NCI-H524 (cell line): ENCODE results near the gene STRA6.
A peak's percentile ranks its signal among the peaks of the same experiment; 100 is the strongest.

Source experiments
- DNase-seq, 2 experiments: peaks; one replicate each; lab custom pipeline; 2025; lab: John Stamatoyannopoulos, UW

STRA6 gene, protein sequence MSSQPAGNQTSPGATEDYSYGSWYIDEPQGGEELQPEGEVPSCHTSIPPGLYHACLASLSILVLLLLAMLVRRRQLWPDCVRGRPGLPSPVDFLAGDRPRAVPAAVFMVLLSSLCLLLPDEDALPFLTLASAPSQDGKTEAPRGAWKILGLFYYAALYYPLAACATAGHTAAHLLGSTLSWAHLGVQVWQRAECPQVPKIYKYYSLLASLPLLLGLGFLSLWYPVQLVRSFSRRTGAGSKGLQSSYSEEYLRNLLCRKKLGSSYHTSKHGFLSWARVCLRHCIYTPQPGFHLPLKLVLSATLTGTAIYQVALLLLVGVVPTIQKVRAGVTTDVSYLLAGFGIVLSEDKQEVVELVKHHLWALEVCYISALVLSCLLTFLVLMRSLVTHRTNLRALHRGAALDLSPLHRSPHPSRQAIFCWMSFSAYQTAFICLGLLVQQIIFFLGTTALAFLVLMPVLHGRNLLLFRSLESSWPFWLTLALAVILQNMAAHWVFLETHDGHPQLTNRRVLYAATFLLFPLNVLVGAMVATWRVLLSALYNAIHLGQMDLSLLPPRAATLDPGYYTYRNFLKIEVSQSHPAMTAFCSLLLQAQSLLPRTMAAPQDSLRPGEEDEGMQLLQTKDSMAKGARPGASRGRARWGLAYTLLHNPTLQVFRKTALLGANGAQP

DNA sequence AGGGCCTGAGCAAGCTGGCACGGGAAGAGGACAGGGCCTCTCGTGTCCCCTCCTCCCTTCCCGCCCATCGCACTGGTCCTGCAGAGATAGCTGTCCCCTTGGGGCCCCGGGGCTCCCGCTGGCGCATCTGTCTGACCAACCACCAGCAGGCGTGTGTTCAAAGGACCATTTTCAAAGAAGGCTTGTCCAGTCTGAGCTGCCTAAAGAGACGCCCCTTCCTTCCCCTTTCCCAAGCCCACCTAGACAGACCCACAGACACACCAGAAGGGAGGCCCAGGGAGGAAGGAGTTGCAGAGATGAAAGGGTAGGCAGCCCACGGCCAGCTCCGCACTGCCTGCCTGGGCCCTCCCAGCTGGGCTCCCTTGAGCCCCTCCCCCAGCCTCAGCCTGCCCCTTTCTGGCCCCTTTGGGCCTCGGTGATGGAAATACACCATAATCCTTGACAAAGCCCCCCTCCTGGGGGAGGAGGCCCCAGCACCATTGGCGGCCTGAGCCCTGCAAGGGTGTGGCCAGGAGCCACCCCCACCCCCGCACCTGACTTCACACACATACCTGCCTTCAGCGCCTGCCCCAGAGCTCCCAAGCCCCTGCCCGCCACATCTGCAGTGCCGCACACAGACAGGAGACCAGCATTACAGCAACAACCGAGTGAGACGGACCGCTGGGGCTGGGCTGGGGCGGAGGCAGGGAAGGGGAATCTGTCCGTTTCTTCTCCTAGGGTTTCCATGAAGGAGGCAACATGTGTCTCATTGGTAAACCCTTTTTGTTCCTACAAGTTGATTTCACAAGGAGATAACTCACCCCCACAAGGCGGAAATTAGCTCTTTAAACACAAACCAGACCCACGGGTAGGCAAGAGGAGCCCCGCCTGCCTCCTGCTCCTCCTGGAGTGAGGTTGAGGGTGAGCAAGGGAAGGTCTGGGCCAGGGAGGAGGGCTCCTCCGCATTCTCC, at the start of gene STRA6:
STRA6 (minus strand) TSS at position 336 of the 950 bp plus-strand sequence. CDS start 520 bp downstream, outside the sequence.
- DNase-seq = peak; percentile 45 to 73

DNA sequence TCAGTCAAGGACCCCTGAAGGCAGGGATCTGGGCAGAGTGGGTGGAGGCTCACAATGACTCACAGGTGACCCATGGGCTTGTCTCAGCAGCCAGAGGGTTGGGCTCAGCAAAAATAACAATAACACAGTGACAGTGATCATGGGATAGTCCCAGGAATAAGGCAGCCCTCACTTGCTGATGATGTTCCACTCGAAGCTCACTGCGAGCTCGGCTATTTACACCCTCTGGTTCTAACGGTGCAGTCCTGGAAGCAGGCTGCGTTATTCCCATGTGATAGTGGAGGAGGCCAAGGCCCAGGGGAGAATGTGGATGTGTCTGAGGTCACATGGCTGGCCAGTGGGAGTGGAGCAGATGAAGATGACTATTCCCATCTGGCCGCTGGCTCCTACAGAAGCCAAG, 49.7 kb upstream of the STRA6 start:
- DNase-seq = no peak

DNA sequence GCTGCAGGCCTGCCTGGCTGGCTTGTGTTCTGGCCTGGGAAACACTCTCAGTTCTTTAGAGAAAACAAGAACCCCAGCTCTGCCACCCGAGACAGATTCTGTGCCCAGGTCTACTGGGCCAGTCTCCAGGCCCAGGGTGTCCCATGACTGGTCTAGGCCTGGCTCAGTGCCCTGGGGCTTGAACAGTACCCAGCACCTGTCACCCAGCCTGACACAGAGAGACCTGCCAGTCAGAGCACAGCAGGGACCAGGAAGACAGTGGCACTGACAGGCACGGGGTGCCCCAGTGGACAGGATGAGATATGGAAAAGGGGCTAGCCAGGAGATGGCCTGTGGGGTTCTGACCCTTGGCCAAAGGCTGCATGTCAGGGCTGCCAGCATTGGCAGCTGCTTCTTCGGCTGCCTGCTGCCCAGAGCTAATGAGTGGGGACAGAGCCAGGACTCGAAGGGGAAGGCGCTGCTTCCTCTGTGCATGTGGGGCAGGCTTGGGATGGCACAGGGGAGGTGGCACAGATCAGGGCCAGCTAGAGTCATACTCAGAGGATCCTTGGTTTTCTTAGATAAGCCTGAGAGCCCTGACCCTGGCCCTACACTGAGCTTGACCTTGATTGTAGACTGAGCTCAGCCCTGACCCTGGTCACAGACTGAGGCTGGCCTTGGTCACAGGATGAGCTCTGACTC, 48.7 kb upstream of the STRA6 start:
- peak in 1 of 2 experiments; percentile 22 for DNase-seq

DNA sequence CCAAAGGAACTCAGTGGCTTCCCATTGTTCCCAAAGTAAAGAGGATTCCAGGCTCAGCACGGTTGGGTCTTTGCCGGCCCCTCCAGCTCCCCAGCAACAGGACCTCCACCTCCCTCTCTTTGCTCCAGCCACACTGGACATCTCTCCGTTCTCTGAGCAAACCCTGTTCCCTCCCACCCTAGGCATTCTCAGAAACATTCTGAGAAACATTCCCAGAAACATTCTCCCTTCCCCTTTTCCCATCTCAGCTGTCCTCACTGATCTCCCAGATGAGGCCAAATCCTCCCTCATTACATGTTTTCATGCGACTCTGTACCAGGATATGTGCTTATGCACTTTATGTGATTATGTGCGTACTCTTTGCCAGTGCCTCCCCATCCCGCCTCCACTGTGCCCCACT, 47.7 kb upstream of the STRA6 start:
- DNase-seq = no peak

DNA sequence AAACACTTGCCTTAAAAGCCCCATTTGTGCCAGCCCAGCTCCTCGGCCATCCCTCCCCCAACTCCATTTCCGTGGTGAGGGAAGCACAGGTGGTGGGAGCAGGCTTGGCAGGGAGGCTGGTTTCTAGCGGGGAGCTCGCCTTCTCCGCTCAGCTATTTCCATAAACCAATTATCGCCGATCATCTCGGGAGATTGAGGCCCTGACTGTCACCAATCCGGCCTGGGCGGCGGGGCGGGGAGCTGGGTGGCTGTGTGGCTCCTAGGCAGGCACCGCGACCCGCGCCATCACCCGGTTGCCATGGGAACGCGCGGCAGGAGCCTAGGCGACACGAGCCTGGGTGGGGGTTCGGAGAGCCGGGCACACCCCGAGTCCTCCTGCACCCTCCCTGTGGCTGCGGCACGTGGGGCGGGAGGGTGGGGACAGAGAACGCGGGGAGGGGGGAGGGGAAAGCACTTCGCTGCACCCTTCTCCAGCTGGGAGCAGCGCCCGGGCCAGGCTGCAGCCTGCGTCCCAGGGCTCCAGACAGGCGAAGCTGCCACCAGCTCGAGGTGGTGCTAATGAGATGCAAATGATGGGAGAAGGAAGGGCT, 42.9 kb upstream of the STRA6 start:
- DNase-seq = peak; percentile 97 to 98

DNA sequence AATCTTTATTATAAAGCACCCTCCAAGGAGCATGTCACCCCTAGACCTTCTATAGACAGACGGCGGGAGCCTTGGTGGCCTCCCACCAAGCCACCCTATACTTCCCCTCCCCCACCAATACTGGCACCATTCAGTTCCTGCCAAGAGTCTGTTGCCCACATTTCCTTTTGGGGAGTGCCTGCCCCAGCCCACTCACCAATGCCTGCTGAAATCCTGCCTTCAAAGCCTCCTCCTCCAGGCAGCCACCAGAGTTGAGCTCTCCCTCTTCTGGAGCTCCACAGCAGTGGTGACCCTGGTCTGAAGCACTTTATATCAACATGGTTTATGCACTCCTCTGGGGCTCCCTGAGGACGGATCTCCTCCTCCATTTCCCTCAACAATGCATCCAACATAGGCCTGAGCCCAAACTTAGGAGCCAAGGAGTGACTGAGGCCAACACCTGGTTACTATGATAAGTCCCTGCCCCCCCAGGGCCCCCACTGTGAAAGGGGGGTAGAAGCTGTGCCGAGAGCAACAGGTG, 42.3 kb upstream of the STRA6 start:
- no peak for DNase-seq

DNA sequence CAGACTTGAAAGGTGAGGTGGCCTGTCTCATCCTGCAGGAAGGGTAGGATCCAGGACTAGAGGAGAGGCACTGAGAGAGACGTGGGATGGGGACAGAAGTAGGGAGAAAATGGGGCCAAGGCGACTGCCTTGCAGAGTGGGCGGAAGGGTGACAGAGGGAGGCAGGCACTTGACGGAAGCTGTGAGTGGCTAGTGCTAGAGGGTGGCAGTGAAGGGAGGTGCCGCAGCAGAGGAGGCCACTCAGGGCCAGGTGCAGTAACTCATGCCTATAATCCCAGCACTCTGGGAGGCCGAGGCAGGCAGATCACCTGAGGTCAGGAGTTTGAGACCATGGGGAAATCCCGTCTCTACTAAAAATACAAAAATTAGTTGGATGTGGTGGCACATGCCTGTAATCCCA, 40.8 kb upstream of the STRA6 start:
- DNase-seq = peak in 1 of 2 experiments; percentile 74

DNA sequence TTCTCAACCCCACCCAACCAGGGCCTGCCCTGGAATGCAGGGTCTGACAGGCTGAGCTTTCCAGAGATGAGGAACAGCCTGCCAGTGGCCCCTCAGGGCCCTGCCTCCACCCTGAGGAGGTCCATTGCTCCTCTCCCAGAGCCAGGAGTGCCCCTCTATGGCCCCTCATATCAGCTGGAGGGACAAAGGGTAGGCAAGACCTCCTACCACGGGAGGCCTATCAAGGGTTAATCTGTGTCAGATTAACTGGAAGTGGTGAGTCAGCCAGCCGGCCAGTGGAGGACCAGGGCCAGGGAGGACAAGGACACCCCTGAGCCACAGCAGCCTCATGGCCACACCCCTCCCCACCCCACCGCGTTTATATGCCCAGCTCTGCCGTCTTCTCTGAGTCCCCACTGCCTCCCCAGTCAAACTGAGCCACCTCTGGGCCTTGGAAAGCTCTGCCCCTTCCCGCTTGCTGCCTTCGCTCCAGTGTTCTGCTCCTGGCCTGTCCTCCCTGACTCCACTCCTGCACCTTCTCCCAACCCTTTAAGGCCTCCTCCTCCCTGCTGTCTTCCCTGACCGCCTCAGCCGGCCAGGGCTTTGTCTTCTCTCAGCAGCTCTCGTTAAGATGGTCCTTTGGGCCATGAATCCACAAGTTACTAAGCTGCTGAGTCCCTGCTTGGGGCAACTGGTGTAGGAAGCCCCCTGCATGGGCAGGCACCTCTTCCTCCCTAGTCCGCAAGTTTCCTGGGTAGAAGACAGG, 40.0 kb upstream of the STRA6 start:
- DNase-seq = no peak

DNA sequence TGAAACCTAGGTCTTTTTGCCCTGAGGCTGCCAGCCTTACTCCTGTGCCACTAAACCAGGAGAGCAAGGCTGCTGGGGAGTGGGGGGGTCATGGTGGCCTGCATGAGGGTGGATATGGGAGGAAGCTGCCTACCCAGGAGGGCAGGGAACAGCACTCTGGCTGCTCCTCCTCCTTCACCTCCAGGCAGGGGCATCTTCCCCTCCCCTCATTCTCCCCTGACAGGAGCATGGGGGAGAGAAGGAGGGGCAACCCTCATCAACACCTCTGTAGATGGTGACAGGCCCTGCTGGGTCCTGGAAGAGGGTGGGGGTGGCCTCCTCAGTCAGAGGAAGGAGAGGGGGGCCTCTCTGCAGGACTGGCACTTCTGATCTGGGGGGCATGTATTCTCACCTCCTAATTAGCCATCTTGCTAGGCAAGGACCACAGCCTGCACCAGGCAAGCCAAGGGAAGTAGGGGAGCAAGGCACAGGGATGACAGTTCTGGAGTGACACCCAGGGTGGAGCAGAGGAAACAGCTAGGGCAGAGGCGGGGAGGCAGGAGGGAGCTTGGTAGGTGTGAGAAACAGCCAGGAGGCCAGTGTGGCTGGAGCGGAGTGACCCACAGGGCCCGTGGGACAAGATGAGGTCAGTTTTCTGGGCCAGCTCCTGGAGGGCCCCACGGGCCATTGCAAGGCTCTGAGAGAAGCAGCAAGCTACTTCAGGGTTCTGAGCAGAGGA, 38.5 kb upstream of the STRA6 start:
- no peak for DNase-seq

DNA sequence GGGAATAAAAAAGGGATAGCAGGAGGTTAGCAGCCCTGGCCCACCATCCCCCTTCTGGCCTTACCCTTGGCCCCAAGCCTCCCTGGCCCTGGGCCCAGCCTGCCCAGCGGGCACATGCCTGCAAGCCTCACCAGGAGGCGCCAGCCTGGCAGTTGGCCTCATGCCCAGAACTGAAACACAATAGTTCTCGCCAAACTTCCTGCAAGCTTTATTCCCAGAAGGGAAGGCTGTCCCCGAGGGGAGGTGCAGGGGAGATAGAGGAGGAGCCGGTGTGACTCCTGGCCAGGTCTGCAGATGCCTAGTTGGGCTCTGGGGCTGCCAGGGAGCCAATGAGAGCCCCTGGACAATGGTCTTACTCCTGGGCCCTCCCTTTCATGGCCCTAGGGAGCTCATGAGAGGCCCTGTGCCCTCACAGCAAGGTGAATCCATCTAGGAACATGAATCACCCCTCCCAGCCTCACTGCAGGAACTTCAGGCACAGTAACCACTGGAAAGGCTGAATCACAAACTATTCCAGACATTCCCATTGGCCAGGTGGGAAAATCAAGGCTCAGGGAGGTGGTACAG, 37.5 kb upstream of the STRA6 start:
- peak; percentile 97 to 99 for DNase-seq

DNA sequence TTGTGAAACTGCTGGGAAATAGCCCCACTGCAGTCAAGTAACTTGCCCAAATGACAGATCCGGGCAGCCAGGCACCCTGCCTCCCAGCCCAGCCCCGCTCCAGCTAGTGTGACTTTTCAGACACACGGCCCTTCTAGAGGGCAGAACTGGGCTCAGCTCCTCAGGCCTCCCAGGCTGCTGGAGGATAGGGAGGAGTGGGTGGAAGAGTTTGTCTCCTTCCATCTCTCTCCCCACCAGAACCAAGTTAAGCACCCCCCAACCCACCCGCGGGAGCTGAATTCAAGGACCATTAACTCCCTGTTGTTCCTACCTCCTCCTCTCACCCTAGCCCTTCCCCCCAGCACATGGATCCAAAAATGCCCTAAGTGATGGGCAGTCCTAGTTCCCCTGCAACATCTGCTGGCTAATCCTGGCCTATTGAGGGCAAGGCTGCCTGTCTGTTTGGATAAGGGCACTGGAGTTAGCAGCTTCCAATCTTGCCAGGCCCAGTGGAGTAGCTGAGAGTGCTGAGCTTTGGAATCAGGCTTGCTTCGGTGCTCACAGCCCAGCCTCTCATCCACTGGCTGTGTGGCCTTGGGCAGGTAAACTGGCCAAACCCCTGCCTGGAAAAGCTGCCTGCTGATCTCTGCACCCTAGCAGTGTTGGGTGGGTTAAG, 36.6 kb upstream of the STRA6 start:
- peak; percentile 97 for DNase-seq

DNA sequence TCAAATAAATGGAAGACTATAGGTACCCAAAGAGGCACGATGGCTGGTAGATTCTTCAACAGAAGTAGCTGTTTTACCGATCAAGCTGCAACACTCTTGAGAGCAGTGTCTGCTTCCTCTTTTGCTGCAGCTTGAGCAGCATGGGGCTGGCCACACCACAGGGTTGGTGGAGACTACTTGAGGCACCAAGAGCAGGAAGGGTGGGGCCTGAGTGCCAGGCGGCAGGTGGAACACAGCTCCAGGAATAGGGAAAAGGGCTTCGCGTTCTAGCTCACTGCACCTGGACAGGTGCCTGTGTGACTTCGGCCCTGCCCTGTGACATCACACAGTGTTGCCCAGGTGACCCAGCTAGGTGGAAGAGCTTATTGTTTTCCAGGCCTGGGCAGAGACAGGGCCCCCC, 33.4 kb upstream of the STRA6 start, which contains the start of gene CCDC33:
CCDC33 (plus strand) TSS at position 365 of the 400 bp plus-strand sequence. CDS start 394 bp downstream, outside the sequence.
- no peak for DNase-seq

DNA sequence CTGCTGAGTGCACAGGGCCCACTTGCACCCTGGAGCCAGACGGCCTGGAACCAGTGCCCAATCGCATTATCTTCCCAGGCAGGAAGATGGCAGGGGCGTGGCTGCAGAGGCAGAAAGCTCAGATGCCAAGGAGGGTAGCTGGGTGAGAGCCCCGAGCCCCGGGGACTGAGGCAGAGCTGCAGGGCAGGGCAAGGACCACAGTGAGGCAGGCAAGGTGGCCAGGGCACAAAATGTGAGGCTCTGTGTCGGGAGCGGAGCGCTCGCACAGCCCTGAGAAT, 31.9 kb upstream of the STRA6 start:
- DNase-seq = no peak

DNA sequence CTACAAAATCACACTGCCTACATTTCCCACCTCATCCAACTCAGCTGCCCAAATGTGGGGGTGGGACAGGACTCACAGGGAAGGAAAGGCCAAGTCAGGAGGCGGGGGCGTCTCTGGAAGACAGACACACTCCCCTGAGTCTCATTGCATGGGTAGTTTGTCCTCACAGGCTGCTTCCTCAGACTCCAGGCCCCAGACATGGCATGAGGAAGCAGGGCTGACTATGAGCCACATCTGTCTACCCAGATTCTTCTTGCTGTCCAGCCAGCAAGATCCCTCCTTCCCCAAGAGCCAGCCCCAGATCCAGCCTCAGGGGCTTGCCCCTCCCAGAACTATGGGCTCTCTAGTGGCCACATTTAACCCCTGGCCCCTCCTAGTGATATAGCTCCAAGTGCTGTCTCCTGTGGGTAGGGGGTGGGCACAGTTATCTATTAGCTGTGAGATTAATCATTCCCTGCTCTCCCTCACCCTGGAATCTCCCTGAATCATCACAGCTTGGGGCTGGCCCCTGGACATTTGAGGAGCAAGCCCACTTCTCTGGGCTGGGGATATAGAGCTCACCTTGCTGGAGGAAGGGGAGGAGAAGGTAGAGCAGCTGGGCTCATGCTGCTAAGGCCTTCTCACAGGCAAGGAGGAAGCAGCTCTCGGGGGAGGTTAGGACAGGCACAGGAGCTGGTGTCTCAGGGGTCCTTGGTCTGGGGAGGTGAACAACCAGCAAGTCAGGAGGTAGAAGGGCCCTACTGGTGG, 31.4 kb upstream of the STRA6 start:
- DNase-seq = no peak

DNA sequence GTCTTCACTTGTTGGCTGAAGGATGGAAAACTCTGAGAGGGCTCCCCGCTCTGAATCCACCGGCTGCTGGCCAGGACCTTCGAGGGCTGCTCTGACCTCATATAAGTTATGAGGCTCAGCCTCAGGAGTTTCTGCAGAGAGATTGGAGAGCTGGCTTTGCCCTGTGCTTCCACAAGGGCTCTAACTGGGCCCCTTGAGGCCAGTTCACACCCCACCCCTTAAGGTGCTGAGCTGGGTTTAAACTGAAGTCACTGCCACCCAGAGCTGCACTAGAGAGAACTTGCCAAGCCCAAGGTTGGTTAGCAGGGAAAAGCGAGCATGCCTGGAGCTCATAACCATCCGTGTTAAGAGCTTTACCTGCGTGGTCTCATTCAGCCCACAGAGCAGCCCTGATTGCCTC, 30.8 kb upstream of the STRA6 start:
- no peak for DNase-seq

DNA sequence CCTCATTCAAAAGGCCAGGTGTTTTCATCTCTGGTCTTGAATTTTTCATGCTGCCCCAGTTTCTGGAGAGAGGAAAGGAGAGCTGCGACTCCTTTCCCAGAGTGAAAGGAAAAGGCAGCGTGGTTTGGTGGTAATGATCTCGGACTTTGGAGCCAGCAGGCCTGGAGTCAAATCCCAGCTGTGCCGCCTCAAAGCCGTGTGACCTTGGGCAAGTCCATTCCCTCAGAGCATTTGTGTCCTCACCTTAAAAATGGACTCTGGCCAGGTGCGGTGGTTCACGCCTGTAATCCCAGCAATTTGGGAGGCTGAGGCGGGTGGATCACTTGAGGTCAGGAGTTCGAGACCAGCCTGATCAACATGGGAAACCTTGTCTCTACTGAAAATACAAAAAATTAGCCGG, 28.9 kb upstream of the STRA6 start:
- no peak for DNase-seq

DNA sequence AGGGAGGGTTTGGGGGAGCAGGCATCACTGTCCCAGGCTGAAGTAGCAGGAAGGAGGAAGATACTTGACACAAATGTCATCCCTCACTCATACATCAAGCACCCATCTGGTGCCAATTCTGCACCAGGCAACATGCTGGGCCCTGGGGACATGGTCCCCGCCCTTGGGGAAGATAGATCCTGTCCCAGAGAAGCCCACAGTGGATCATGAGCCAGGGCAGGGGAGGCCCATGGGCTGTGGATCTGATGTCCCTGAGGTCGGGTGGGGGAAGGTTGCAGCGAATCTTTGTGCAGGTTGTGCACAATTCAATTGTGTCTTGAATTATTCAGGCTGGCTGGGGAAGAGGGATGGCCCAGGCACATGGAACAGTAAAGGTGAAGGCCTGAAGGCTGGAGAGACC, 27.1 kb upstream of the STRA6 start:
- DNase-seq = peak; percentile 84 to 93

DNA sequence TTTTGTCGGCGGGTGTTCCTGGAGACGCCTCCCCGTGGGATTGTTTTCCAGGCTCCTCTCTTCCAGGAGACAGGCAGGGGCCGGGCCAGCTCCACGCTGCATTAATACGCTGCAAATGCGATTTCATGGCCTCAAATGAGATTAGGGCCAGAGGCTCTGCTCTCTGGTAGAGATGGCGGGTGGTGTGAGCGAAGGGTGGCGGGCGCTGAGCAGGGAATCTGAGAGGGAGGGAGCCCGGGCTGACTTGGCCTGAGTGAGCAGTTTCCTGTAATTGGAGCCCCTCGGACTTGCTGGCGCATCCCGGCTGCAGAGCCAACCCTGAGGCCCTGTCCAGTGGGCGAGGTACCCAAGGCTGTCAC, 26.1 kb upstream of the STRA6 start:
- peak; percentile 88 to 93 for DNase-seq
